Endothelial cell of umbilical vein (primary cell): ENCODE measurements around the gene BHLHA15. TPM values are rescaled to one million over a fixed set of nuclear protein-coding genes. Genes with fewer than 3 reads are reported as not detected.

ENCODE experiments used
- BruUV-seq: library from RNA; stranded (reverse); fragments of 400-500 nt; replicated peaks from 2 replicates; lab custom pipeline; 2021; lab: Mats Ljungman, UMichigan
- CTCF ChIA-PET: fragments of 300-600, 350-600 bp; sonication (Branson Sonifier 250); formaldehyde crosslinking; loops from one replicate; lab custom pipeline; 2021; ENCODE audit warnings: antibody characterized with exemption, inconsistent platforms; lab: Charles Lee
- POLR2A ChIA-PET: fragments of 300-600, 350-600 bp; sonication (Branson Sonifier 250); formaldehyde crosslinking; loops from one replicate; lab custom pipeline; 2021; ENCODE audit warnings: antibody characterized with exemption, inconsistent platforms; lab: Charles Lee
- DNase-seq: peaks from one replicate; pipeline ENCODE4 v3.0.0-alpha.2; 2011; ENCODE audit warnings: low read depth, low spot score
- FAIRE-seq: peaks from 2 replicates; lab custom pipeline; 2011; peaks lifted over from hg19 to GRCh38; lab: Jason Lieb, UNC
- H2AFZ ChIP-seq: 2 replicates; pipeline ENCODE4 v1.6.0; 2012; ENCODE audit warnings: low read depth, low read length, control low read depth, inconsistent platforms
- H3K27ac ChIP-seq: 2 replicates; pipeline ENCODE4 v1.5.1; 2011; ENCODE audit warnings: low read depth, mild to moderate bottlenecking, control low read depth, low read length, moderate library complexity; ENCODE audit not compliant: insufficient read depth
- H3K27me3 ChIP-seq, 2 experiments: 2 replicates each; pipeline versions ENCODE4 v1.6.0 to v1.6.1; 2011; ENCODE audit warnings: low read length in 2 of 2, mixed read lengths in 1 of 2; ENCODE audit not compliant: control insufficient read depth in 2 of 2, insufficient read depth in 2 of 2
- H3K36me3 ChIP-seq, 2 experiments: 2 replicates in 1 of 2; 3 replicates in 1 of 2; pipeline ENCODE4 v1.5.1; 2011; ENCODE audit warnings: low read length in 2 of 2, mild to moderate bottlenecking in 1 of 2, moderate library complexity in 1 of 2; ENCODE audit not compliant: control insufficient read depth in 2 of 2, insufficient read depth in 2 of 2; ENCODE audit errors: extremely low read depth in 1 of 2
- H3K4me1 ChIP-seq: 3 replicates; pipeline ENCODE4 v1.5.1; 2011; ENCODE audit warnings: mild to moderate bottlenecking, low read length; ENCODE audit not compliant: control insufficient read depth, insufficient read depth; ENCODE audit errors: extremely low read depth
- H3K4me2 ChIP-seq: 2 replicates; pipeline ENCODE4 v1.6.1; 2011; ENCODE audit warnings: low read length, control low read depth, mixed read lengths; ENCODE audit not compliant: insufficient read depth
- H3K4me3 ChIP-seq, 3 experiments: fragments of 200-600 bp in 1 of 3; sonication (generic), shearing (Covaris generic) in 1 of 3; replicated peaks in 1 of 3; 2 replicates each; pipeline ENCODE4 v1.5.1; 2011 to 2016; ENCODE audit warnings: control low read depth in 3 of 3, low read length in 3 of 3, mild to moderate bottlenecking in 2 of 3, inconsistent platforms in 1 of 3, low read depth in 1 of 3, moderate library complexity in 1 of 3; ENCODE audit not compliant: insufficient read depth in 1 of 3
- H3K79me2 ChIP-seq: 2 replicates; pipeline ENCODE4 v1.6.0; 2012; ENCODE audit warnings: low read length, inconsistent platforms; ENCODE audit not compliant: control insufficient read depth, insufficient read depth
- H3K9ac ChIP-seq: replicated peaks from 2 replicates; pipeline ENCODE3; 2011; ENCODE audit warnings: low read length, control low read depth; ENCODE audit not compliant: insufficient read depth; ENCODE audit errors: extremely low read depth
- H3K9me1 ChIP-seq: replicated peaks from 3 replicates; pipeline ENCODE4 v1.6.0; 2011; ENCODE audit warnings: mild to moderate bottlenecking, low read length; ENCODE audit not compliant: control insufficient read depth, insufficient read depth; ENCODE audit errors: extremely low read depth
- H3K9me3 ChIP-seq: replicated peaks from 2 replicates; pipeline ENCODE4 v1.5.1; 2012; ENCODE audit warnings: low read length, inconsistent platforms; ENCODE audit not compliant: control insufficient read depth, insufficient read depth
- H4K20me1 ChIP-seq: replicated peaks from 2 replicates; pipeline ENCODE3; 2011; ENCODE audit warnings: mild to moderate bottlenecking, low read length; ENCODE audit not compliant: control insufficient read depth, insufficient read depth; ENCODE audit errors: extremely low read depth
- CTCF ChIP-seq, 2 donors: IDR thresholded peaks; 1 replicate in 1 of 2; 2 replicates in 1 of 2; pipeline ENCODE4 v1.5.1; 2011; ENCODE audit warnings: low read length in 2 of 2, mild to moderate bottlenecking in 2 of 2, moderate library complexity in 2 of 2, control low read depth in 1 of 2, inconsistent platforms in 1 of 2, low read depth in 1 of 2; ENCODE audit not compliant: insufficient read depth in 1 of 2; ENCODE audit errors: extremely low read depth in 1 of 2
- EZH2 ChIP-seq: IDR thresholded peaks from 2 replicates; pipeline ENCODE4 v1.6.1; 2012; ENCODE audit warnings: borderline replicate concordance, low read depth, mild to moderate bottlenecking, moderate library complexity, low read length, inconsistent platforms; ENCODE audit not compliant: severe bottlenecking
- FOS ChIP-seq: IDR thresholded peaks from 2 replicates; pipeline ENCODE4 v1.6.1; 2011; ENCODE audit warnings: mild to moderate bottlenecking, low read length, moderate library complexity, borderline replicate concordance; ENCODE audit not compliant: insufficient read depth
- GATA2 ChIP-seq: IDR thresholded peaks from 2 replicates; pipeline ENCODE4 v1.7.0; 2011; ENCODE audit warnings: low read depth, mild to moderate bottlenecking, moderate library complexity, mixed read lengths, low read length; ENCODE audit not compliant: insufficient read length, insufficient read depth
- JUN ChIP-seq: IDR thresholded peaks from 2 replicates; pipeline ENCODE4 v1.6.1; 2011; ENCODE audit warnings: borderline replicate concordance, low read depth; ENCODE audit not compliant: insufficient read length, insufficient read depth
- MAX ChIP-seq: IDR thresholded peaks from 2 replicates; pipeline ENCODE4 v1.6.1; 2011; ENCODE audit not compliant: insufficient read depth, insufficient read length
- MYC ChIP-seq: IDR thresholded peaks from one replicate; pipeline ENCODE4 v1.6.1; 2011; ENCODE audit warnings: mild to moderate bottlenecking, low read depth, low read length
- POLR2A ChIP-seq: IDR thresholded peaks from 2 replicates; pipeline ENCODE4 v1.6.1; 2012; ENCODE audit warnings: low read depth, mild to moderate bottlenecking, control low read depth, low read length
- POLR2AphosphoS5 ChIP-seq: IDR thresholded peaks from 2 replicates; pipeline ENCODE4 v1.6.1; 2012; ENCODE audit warnings: low read depth, mild to moderate bottlenecking, control low read depth, low read length, moderate library complexity; ENCODE audit not compliant: insufficient read depth
- dilution Hi-C: fragments of 300-500 bp; cut with MboI; formaldehyde crosslinking; loops from one replicate; pipeline ENCODE4 v1.15.0; 2019; ENCODE audit warnings: low sequenced_read_pairs; ENCODE audit not compliant: extremely low pct_ligation_motif_present
- intact Hi-C: fragments of 100-400 bp; cut with micrococcal nuclease; formaldehyde crosslinking; loops from one replicate; pipeline ENCODE4 v1.10.0; 2022
- polyA plus RNA-seq, 4 experiments: library from polyadenylated mRNA; depleted of rRNA in 3 of 4; stranded (reverse) in 3 of 4; unstranded in 1 of 4; fragments of >200 nt; gene quantifications; 2 replicates each; pipeline versions ENCODE4 v1.2.1 to v1.2.3, GENCODE V29; 2011 to 2012; ENCODE audit warnings: missing spikeins in 1 of 4
- total RNA-seq: library from RNA; stranded (reverse); gene quantifications from 2 replicates; pipeline ENCODE4 v1.2.3, GENCODE V29; 2021

The BHLHA15 gene
- total and polyA plus RNA-seq, 2 donors (not counting 3 experiments of a cell fraction or from before 2014, with no cell fraction given), result 0.81 to 1.2 TPM

GRCh38 chr7:98166668-98166970, 44.6 kb upstream of the BHLHA15 start:
- no peak for FAIRE-seq
- CTCF ChIA-PET, result interaction anchor here (0.6 to 12.7 kb wide), 13 partner anchors 10 to 153 kb away, joined by 3 to 870 read pairs (median 7); partner anchors contain the start of gene LMTK2
- BruUV-seq, result no TSS peak

More at GRCh38 chr7:98166668-98166970, 44.6 kb upstream of the BHLHA15 start:
- no peak overlapping the region for H3K4me3 ChIP-seq
- POLR2A ChIA-PET, result no interaction called here
- no peak overlapping the region for H3K27ac ChIP-seq
- H3K9me1 ChIP-seq, result no peaks in the 10 kb centered on the region
- no peaks in the 10 kb centered on the region for H3K27me3 ChIP-seq
- no peak overlapping the region for H3K4me2 ChIP-seq
- no peaks in the 10 kb centered on the region for H4K20me1 ChIP-seq
- no peaks in the 10 kb centered on the region for H3K9me3 ChIP-seq
- H3K79me2 ChIP-seq, result no peaks in the 10 kb centered on the region
- H3K4me1 ChIP-seq, result peaks cover 3% of the 10 kb centered on the region
- no peak for DNase-seq
- H2AFZ ChIP-seq, result no peak overlapping the region
- TF ChIP-seq POLR2A, result no peak
- TF ChIP-seq EZH2, result no peak
- no peak for TF ChIP-seq JUN
- no peak for TF ChIP-seq FOS
- TF ChIP-seq MYC, result no peak
- no peak for TF ChIP-seq POLR2AphosphoS5
- no peak for TF ChIP-seq CTCF (IDR thresholded peaks at IDR 0.05; ENCODE audit: extremely low read depth in 1 of 2, insufficient read depth in 1 of 2, low read depth in 1 of 2, low read length in 2 of 2)
- no peak for TF ChIP-seq GATA2
- no peak for TF ChIP-seq MAX
- no peaks in the 10 kb centered on the region for H3K36me3 ChIP-seq
- no peak overlapping the region for H3K9ac ChIP-seq
- dilution Hi-C loops (loop anchor here (25.0 kb wide), 1 partner anchor 154 kb away; no protein-coding TSS in a partner anchor), intact Hi-C loops (no loop called here)
